A549 (cell line): ENCODE results near the gene VN1R5.

Source experiments
- CTCF ChIP-seq: fragments of >200 bp; sonication (Bioruptor Twin); formaldehyde crosslinking; IDR thresholded peaks from 3 replicates; pipeline ENCODE4 v1.5.1; 2016
- HDAC2 ChIP-seq: fragments of 200-600 bp; sonication (generic); IDR thresholded peaks from 2 replicates; pipeline ENCODE4 v1.6.1; 2016
- JUNB ChIP-seq: fragments of >200 bp; sonication (Bioruptor Twin); formaldehyde crosslinking; IDR thresholded peaks from 2 replicates; pipeline ENCODE4 v1.6.1; 2016
- MAFK ChIP-seq: fragments of 450-650 bp; IDR thresholded peaks from 2 replicates; pipeline ENCODE4 v1.6.1; 2014; ENCODE audit not compliant: partially characterized antibody
- MYC ChIP-seq: IDR thresholded peaks from 2 replicates; pipeline ENCODE4 v1.6.1; 2012; ENCODE audit warnings: mild to moderate bottlenecking, inconsistent platforms, low read length, improper control_type of control experiment, borderline replicate concordance
- POLR2A ChIP-seq: IDR thresholded peaks from 2 replicates; pipeline ENCODE4 v1.6.1; 2012; ENCODE audit warnings: mild to moderate bottlenecking, low read length
- REST ChIP-seq: fragments of 200-600 bp; sonication (generic); IDR thresholded peaks from 2 replicates; pipeline ENCODE4 v1.6.1; 2016; ENCODE audit warnings: antibody characterized with exemption, mild to moderate bottlenecking, moderate library complexity
- ZC3H11A ChIP-seq: fragments of 450-650 bp; IDR thresholded peaks from 2 replicates; pipeline ENCODE4 v1.6.1; 2014; ENCODE audit warnings: antibody characterized with exemption, mild to moderate bottlenecking
- ZNF302 ChIP-seq: fragments of 250-450 bp; sonication (Bioruptor Pico); IDR thresholded peaks from 2 replicates; pipeline ENCODE4 v1.9.0; 2021; ENCODE audit warnings: inconsistent platforms, mild to moderate bottlenecking, moderate library complexity

- TF ChIP-seq ZC3H11A (no peak), CTCF (no peak), POLR2A (no peak), JUNB (no peak), MAFK (no peak), MYC (no peak), HDAC2 (no peak), REST (no peak), ZNF302 (no peak)
These were observed 31.1 kb upstream of the VN1R5 start for GRCh38 chr1:247224822-247225221.
